H9 (cell line): ENCODE measurements around the gene DNAAF5. TPM values are rescaled to one million over a fixed set of nuclear protein-coding genes. Genes with fewer than 3 reads are reported as not detected.

ENCODE experiments used
- DNase-seq: peaks from one replicate; pipeline ENCODE4 v3.0.0-alpha.2; 2017
- H2AFZ ChIP-seq: one replicate; pipeline ENCODE4 v1.6.1; 2013; ENCODE audit warnings: mild to moderate bottlenecking, low read length, control low read depth, moderate library complexity
- H2AK5ac ChIP-seq: 2 replicates; pipeline ENCODE4 v1.6.1; 2013; ENCODE audit warnings: low read length, control low read depth, mixed read lengths; ENCODE audit not compliant: insufficient read length
- H2BK120ac ChIP-seq: one replicate; pipeline ENCODE4 v1.6.1; 2013; ENCODE audit warnings: low read depth, mild to moderate bottlenecking, low read length, control low read depth, inconsistent platforms; ENCODE audit not compliant: poor library complexity, severe bottlenecking
- H2BK12ac ChIP-seq: 2 replicates; pipeline ENCODE4 v1.6.1; 2013; ENCODE audit warnings: low read length, control low read depth, mixed read lengths, low read depth; ENCODE audit not compliant: insufficient read length
- H2BK15ac ChIP-seq: 2 replicates; pipeline ENCODE4 v1.6.1; 2013; ENCODE audit warnings: low read depth, low read length, control low read depth
- H2BK20ac ChIP-seq: one replicate; pipeline ENCODE4 v1.6.1; 2013; ENCODE audit warnings: low read depth, mild to moderate bottlenecking, low read length, control low read depth, inconsistent platforms; ENCODE audit not compliant: poor library complexity, severe bottlenecking
- H2BK5ac ChIP-seq: 2 replicates; pipeline ENCODE4 v1.6.1; 2013; ENCODE audit warnings: low read length, control low read depth, mixed read lengths; ENCODE audit not compliant: insufficient read length
- H3K14ac ChIP-seq: 2 replicates; pipeline ENCODE4 v1.6.1; 2013; ENCODE audit warnings: low read length, control low read depth; ENCODE audit not compliant: insufficient read depth
- H3K18ac ChIP-seq: 2 replicates; pipeline ENCODE4 v1.6.1; 2013; ENCODE audit warnings: low read depth, mild to moderate bottlenecking, mixed read lengths, low read length, control low read depth; ENCODE audit not compliant: insufficient read length
- H3K23ac ChIP-seq: 2 replicates; pipeline ENCODE4 v1.6.1; 2013; ENCODE audit warnings: low read length, control low read depth, mixed read lengths, low read depth; ENCODE audit not compliant: insufficient read length
- H3K23me2 ChIP-seq: 2 replicates; pipeline ENCODE4 v1.6.1; 2013; ENCODE audit warnings: low read depth, mild to moderate bottlenecking, mixed read lengths, low read length, control low read depth; ENCODE audit not compliant: insufficient read length, poor library complexity, severe bottlenecking
- H3K27ac ChIP-seq: 2 replicates; pipeline ENCODE4 v1.5.1; 2013; ENCODE audit warnings: low read length, control low read depth, mixed read lengths, low read depth; ENCODE audit not compliant: insufficient read length
- H3K27me3 ChIP-seq: 2 replicates; pipeline ENCODE4 v1.6.1; 2013; ENCODE audit warnings: low read length, control low read depth, inconsistent platforms; ENCODE audit not compliant: insufficient read depth
- H3K4ac ChIP-seq: 2 replicates; pipeline ENCODE4 v1.6.1; 2013; ENCODE audit warnings: low read depth, mild to moderate bottlenecking, control low read depth, inconsistent platforms, low read length, moderate library complexity
- H3K4me1 ChIP-seq: 2 replicates; pipeline ENCODE4 v1.6.1; 2013; ENCODE audit warnings: low read length, control low read depth, inconsistent platforms; ENCODE audit not compliant: insufficient read depth
- H3K4me2 ChIP-seq: 2 replicates; pipeline ENCODE4 v1.6.1; 2013; ENCODE audit warnings: low read length, control low read depth, mixed read lengths; ENCODE audit not compliant: insufficient read length, insufficient read depth
- H3K56ac ChIP-seq: 2 replicates; pipeline ENCODE4 v1.6.1; 2013; ENCODE audit warnings: low read depth, mild to moderate bottlenecking, mixed read lengths, low read length, control low read depth; ENCODE audit not compliant: insufficient read length
- H3K79me1 ChIP-seq: 2 replicates; pipeline ENCODE4 v1.6.1; 2013; ENCODE audit warnings: low read depth, mild to moderate bottlenecking, moderate library complexity, low read length, control low read depth, inconsistent platforms; ENCODE audit not compliant: insufficient read depth, poor library complexity, severe bottlenecking
- H3K79me2 ChIP-seq: 2 replicates; pipeline ENCODE4 v1.6.1; 2013; ENCODE audit warnings: low read length, control low read depth, inconsistent platforms; ENCODE audit not compliant: insufficient read depth
- H3K9ac ChIP-seq: 2 replicates; pipeline ENCODE4 v1.6.1; 2013; ENCODE audit warnings: low read length, control low read depth, mixed read lengths; ENCODE audit not compliant: insufficient read length; ENCODE audit errors: extremely low read depth
- H3K9me3 ChIP-seq: one replicate; pipeline ENCODE4 v1.6.1; 2013; ENCODE audit warnings: low read depth, low read length, inconsistent platforms; ENCODE audit not compliant: control insufficient read depth
- H3T11ph ChIP-seq: one replicate; pipeline ENCODE4 v1.6.1; 2013; ENCODE audit warnings: mild to moderate bottlenecking, low read length, control low read depth, inconsistent platforms
- H4K20me1 ChIP-seq: one replicate; pipeline ENCODE4 v1.6.1; 2013; ENCODE audit not compliant: control insufficient read depth, insufficient read length, insufficient read depth
- H4K5ac ChIP-seq: 2 replicates; pipeline ENCODE4 v1.6.1; 2013; ENCODE audit warnings: low read depth, mild to moderate bottlenecking, mixed read lengths, low read length, control low read depth; ENCODE audit not compliant: insufficient read length
- H4K8ac ChIP-seq: replicated peaks from 2 replicates; pipeline ENCODE4 v1.6.1; 2013; ENCODE audit warnings: low read length, control low read depth, mixed read lengths, low read depth; ENCODE audit not compliant: insufficient read length
- H4K91ac ChIP-seq: 2 replicates; pipeline ENCODE4 v1.6.1; 2013; ENCODE audit warnings: low read depth, mild to moderate bottlenecking, moderate library complexity, mixed read lengths, low read length, control low read depth; ENCODE audit not compliant: insufficient read length
- H3K27ac Mint-ChIP-seq, 3 experiments: 2 replicates in 2 of 3; 3 replicates in 1 of 3; pipeline ENCODE4 v1.8.0; 2020 to 2021; ENCODE audit warnings: mixed read lengths in 3 of 3, mild to moderate bottlenecking in 1 of 3, moderate library complexity in 1 of 3
- H3K27me3 Mint-ChIP-seq: 2 replicates; pipeline ENCODE4 v1.8.0; 2021; ENCODE audit warnings: low read depth, mild to moderate bottlenecking, moderate library complexity, mixed read lengths
- H3K36me3 Mint-ChIP-seq, 3 experiments: 2 replicates in 2 of 3; 3 replicates in 1 of 3; pipeline ENCODE4 v1.8.0; 2020 to 2021; ENCODE audit warnings: low read depth in 3 of 3, mixed read lengths in 3 of 3; ENCODE audit not compliant: insufficient read depth in 1 of 3
- H3K4me1 Mint-ChIP-seq, 2 experiments: 2 replicates each; pipeline ENCODE4 v1.8.0; 2020; ENCODE audit warnings: mixed read lengths in 2 of 2
- H3K4me3 Mint-ChIP-seq, 2 experiments: 2 replicates in 1 of 2; 3 replicates in 1 of 2; pipeline ENCODE4 v1.8.0; 2020 to 2021; ENCODE audit warnings: mild to moderate bottlenecking in 2 of 2, mixed read lengths in 2 of 2, moderate library complexity in 1 of 2
- H3K9me3 Mint-ChIP-seq, 2 experiments: 2 replicates in 1 of 2; 3 replicates in 1 of 2; pipeline ENCODE4 v1.8.0; 2020; ENCODE audit warnings: mild to moderate bottlenecking in 2 of 2, mixed read lengths in 2 of 2, moderate library complexity in 1 of 2
- WGBS: extraction: QIAGEN DNeasy Blood & Tissue Kit; methylation state at CpG from one replicate; pipeline ENCODE4 v1.1.7; 2013; ENCODE audit warnings: missing lambda C conversion rate, low lambda C conversion rate, mixed read lengths; ENCODE audit not compliant: insufficient read length; ENCODE audit errors: extremely low coverage; 5-methylcytosine and 5-hydroxymethylcytosine counted together
- total RNA-seq: library from RNA; stranded (reverse); gene quantifications from 2 replicates; pipeline ENCODE4 v1.2.1, GENCODE V29; 2021
- TF ChIP-seq, protein P1 (sequence below): fragments of 200-600 bp; sonication (generic); conservative IDR thresholded peaks from 3 replicates; pipeline ENCODE4 v1.8.0; 2021; ENCODE audit warnings: antibody characterized with exemption, mild to moderate bottlenecking

DNAAF5 gene
- total RNA-seq, 1 experiment from 2014 or later = 43.5 TPM

DNA sequence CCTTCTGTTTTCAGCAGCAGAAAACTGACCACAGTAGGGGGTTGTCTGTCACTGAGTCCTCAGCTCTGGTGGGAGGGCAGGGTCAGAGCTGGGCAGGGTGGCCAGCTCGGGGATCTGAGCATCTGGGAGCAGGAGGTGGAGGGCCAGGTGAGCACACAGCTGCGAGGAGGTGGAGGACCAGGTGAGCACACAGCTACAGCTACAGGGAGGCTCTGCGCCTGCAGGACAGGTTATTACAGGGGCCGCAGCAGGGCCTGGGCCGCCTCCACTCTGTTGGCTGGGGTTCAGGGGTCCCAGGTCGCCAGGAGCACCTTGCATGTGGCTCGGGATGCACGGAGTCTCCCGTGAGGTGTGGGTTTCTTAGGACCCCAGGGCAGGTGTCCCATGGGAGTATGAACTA is 53.0 kb downstream of the DNAAF5 start:
- H3K56ac ChIP-seq = no peak overlapping the region
- Mint-ChIP-seq H3K4me3 (no peak overlapping the region), H3K27ac (peak overlapping the region in 1 of 3 experiments; percentile 73; a peak in 1 of 7 replicates), H3K36me3 (peaks cover 40 to 77% (median 76%) of the 10 kb centered on the region in 3 experiments; a peak in 6 of 7 replicates), H3K27me3 (no peaks in the 10 kb centered on the region; the same call in 1 of the 2 replicates), H3K4me1 (no peaks in the 10 kb centered on the region), H3K9me3 (no peaks in the 10 kb centered on the region)
- H3K4me2 ChIP-seq = no peak overlapping the region
- TF ChIP-seq, protein P1, sequence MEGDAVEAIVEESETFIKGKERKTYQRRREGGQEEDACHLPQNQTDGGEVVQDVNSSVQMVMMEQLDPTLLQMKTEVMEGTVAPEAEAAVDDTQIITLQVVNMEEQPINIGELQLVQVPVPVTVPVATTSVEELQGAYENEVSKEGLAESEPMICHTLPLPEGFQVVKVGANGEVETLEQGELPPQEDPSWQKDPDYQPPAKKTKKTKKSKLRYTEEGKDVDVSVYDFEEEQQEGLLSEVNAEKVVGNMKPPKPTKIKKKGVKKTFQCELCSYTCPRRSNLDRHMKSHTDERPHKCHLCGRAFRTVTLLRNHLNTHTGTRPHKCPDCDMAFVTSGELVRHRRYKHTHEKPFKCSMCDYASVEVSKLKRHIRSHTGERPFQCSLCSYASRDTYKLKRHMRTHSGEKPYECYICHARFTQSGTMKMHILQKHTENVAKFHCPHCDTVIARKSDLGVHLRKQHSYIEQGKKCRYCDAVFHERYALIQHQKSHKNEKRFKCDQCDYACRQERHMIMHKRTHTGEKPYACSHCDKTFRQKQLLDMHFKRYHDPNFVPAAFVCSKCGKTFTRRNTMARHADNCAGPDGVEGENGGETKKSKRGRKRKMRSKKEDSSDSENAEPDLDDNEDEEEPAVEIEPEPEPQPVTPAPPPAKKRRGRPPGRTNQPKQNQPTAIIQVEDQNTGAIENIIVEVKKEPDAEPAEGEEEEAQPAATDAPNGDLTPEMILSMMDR = no peak
- H4K91ac ChIP-seq = no peak overlapping the region
- H3K79me2 ChIP-seq = no peaks in the 10 kb centered on the region
- H3K9me3 ChIP-seq = no peaks in the 10 kb centered on the region
- H2BK12ac ChIP-seq = no peak overlapping the region
- no peak overlapping the region for H4K8ac ChIP-seq
- no peaks in the 10 kb centered on the region for H3K4me1 ChIP-seq
- H3K9ac ChIP-seq = no peak overlapping the region
- no peaks in the 10 kb centered on the region for H3K79me1 ChIP-seq
- no peak overlapping the region for H3K18ac ChIP-seq
- DNase-seq = no peak
- H3K23ac ChIP-seq = no peak overlapping the region
- WGBS = no CpG with 5 or more reads among the region's 9 CpGs
- H3K27ac ChIP-seq = no peak overlapping the region
- H3T11ph ChIP-seq = no peak overlapping the region
- H2AK5ac ChIP-seq = no peak overlapping the region
- no peaks in the 10 kb centered on the region for H4K20me1 ChIP-seq
- no peak overlapping the region for H3K14ac ChIP-seq
- H4K5ac ChIP-seq = no peak overlapping the region
- H2AFZ ChIP-seq = no peak overlapping the region
- H2BK15ac ChIP-seq = no peak overlapping the region
- no peak overlapping the region for H2BK120ac ChIP-seq
- H2BK20ac ChIP-seq = no peak overlapping the region
- no peaks in the 10 kb centered on the region for H3K27me3 ChIP-seq
- H2BK5ac ChIP-seq = no peak overlapping the region
- H3K23me2 ChIP-seq = no peaks in the 10 kb centered on the region
- H3K4ac ChIP-seq = no peak overlapping the region
